GM21390 (cell line): ENCODE measurements around the gene SLC4A2.

Source experiments
- ATAC-seq: cut with Tn5 transposase; IDR thresholded peaks from one replicate; pipeline ENCODE4 v1.9.1; 2021; ENCODE audit not compliant: unreplicated experiment

Gene SLC4A2

DNA sequence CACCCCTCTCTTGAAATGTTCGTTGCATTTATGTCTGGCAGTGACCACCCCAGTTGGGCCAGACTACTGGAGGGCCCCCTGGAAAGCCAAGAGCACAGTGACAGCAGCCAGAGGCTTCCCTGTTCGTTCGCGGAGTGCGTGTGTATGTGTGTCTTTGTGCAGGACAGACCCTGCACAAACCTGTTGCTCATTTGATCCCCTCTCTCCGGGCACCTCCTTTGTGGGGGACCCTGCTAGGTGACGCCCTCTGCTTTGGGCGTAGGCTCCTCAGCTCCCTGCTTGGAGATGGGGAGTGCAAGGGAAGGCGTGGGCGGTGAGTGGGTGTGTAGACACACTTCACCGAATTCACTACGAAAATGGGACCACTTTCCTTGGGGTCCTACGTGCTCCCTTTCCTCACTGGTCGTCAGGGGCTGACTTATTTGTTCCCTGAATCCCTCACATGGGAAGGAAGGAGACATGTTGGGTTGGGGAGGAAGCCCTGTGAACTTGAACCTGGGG, 65.6 kb downstream of the SLC4A2 start:
- no peak for ATAC-seq

DNA sequence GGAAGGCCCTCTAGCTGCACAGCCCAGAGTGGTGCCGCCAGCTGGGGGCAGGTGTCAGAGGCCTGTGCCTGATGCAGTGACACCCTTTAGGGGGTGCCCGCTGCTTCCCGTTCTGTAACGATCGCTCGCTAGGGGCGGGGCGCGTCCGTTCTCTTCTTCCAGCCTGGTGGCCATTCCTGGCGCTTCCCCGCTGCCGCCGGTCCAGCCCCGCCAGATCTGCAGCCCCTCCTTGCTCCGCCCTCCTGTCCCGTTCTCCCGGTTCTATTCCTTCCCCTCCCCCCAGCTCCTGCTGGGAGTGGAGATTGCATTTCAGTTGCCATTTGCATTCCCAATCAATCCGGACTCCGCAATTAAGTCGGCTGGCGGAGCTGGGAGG, 66.1 kb downstream of the SLC4A2 start:
- no peak for ATAC-seq

DNA sequence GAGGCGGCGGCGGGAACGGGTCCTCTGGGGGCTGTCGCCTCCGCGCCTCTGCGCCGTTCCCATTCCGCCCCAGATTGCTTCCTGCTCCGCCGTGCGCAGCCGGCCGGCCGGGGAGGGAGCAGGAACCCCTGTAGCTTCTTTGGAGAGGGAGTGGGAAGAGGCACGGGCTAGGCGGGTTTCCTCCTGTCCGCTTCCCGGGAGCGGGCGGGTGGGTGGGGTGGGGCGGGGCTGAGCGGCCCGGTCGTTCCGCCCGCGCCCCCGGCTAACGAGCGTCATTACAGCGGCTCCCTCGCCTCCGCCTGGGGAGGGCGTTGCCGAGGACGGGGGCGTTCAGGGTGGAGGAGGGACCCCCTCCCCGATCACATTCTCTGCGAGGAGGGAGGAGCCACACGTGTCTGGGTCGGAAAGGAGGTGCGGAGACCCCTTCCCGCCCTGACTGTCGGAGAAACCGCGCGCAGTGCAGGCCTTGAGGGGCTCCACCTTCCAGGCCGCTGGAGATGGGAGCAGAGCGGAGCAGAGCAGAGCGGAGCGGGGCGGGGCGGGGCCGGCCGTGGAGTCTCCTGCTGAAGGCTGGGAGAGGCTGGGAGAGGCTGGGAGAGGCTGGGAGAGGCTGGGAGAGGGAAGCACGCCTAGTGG, 66.6 kb downstream of the SLC4A2 start:
- ATAC-seq = no peak
